H1 (cell line): ENCODE measurements around the gene PRRX2.

Source experiments
- BCL11A ChIP-seq, 2 experiments: IDR thresholded peaks; one replicate each; pipeline ENCODE4 v1.6.1; 2011; ENCODE audit warnings: low read depth in 2 of 2, low read length in 2 of 2, mild to moderate bottlenecking in 2 of 2
- CHD2 ChIP-seq: IDR thresholded peaks from 2 replicates; pipeline ENCODE4 v1.6.1; 2012; ENCODE audit warnings: low read length, improper control_type of control experiment
- EP300 ChIP-seq, 2 experiments: IDR thresholded peaks; 1 replicate in 1 of 2; 2 replicates in 1 of 2; pipeline ENCODE4 v1.6.1; 2011 to 2012; ENCODE audit warnings: low read depth in 2 of 2, low read length in 2 of 2, mild to moderate bottlenecking in 2 of 2, borderline replicate concordance in 1 of 2, inconsistent platforms in 1 of 2, moderate library complexity in 1 of 2
- EZH2 ChIP-seq: fragments of 200-600 bp; sonication (generic); IDR thresholded peaks from 2 replicates; pipeline ENCODE4 v1.7.1; 2012; ENCODE audit warnings: low read depth, mild to moderate bottlenecking, moderate library complexity, low read length, inconsistent platforms; ENCODE audit not compliant: severe bottlenecking
- HDAC6 ChIP-seq: IDR thresholded peaks from one replicate; pipeline ENCODE4 v1.7.1; 2012; ENCODE audit warnings: low read depth, mild to moderate bottlenecking, inconsistent platforms, low read length, moderate library complexity
- NRF1 ChIP-seq: IDR thresholded peaks from 2 replicates; pipeline ENCODE4 v1.6.1; 2011; ENCODE audit warnings: mild to moderate bottlenecking, low read depth, low read length, improper control_type of control experiment
- SRF ChIP-seq: IDR thresholded peaks from 2 replicates; pipeline ENCODE4 v1.6.1; 2011; ENCODE audit warnings: mild to moderate bottlenecking, low read depth, low read length, moderate library complexity
- TCF12 ChIP-seq: IDR thresholded peaks from 2 replicates; pipeline ENCODE4 v1.6.1; 2011; ENCODE audit warnings: low read depth, mild to moderate bottlenecking, low read length
- YY1 ChIP-seq: IDR thresholded peaks from 2 replicates; pipeline ENCODE4 v1.6.1; 2011; ENCODE audit warnings: low read depth, mild to moderate bottlenecking, low read length

DNA sequence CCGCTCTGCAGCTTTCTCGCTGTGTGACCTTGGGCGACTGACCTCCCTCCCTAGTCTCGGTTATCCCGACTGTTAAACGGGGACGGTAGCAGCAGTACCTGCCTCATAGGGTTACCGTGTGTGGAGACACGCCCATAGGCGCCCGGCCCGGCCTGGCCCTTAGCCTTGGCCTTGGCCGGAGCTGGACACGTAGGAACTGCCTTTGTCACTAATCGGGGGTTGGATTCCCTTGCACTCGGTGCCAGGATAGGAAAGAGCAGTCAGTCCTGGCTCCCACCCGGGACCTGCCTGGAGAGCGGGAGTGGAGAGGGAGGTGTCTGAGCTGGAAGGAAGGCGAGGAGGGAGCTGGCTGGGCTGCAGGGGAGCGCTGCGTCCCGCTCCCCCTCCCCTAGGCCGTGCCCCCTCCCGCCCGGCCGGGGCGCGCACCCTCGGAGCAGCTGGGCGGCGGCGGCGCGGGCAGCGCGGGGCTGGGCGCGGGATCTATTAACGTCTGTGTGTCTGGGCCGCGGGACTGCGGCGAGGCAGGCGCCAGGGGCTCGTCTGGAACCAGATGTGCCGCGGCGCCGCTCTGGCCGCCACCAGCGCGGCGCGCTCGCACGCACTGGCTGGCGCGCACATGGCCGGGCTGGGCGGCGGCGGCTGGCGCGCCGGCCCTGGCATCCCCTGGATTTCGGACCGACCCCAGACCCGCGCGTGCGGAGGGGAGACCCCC is 31.7 kb downstream of the PRRX2 start:
- TF ChIP-seq BCL11A (IDR thresholded peaks at IDR 0.05; ENCODE audit: low read depth in 2 of 2, low read length in 2 of 2) (no peak), CHD2 (no peak), EP300 (IDR thresholded peaks at IDR 0.05; ENCODE audit: borderline replicate concordance in 1 of 2, low read depth in 2 of 2, low read length in 2 of 2) (no peak), SRF (no peak), NRF1 (no peak), HDAC6 (no peak), TCF12 (no peak), YY1 (no peak), EZH2 (peak; percentile 16)
